ENCODE data around the gene CDH13.

The CDH13 gene

GRCh38 chr16:83070416-83071209, 443.8 kb downstream of the CDH13 start:
- no peak for DNase-seq

- DNase-seq: no peak
Measured at GRCh38 chr16:83075956-83076355, 449.2 kb downstream of the CDH13 start.

GRCh38 chr16:83083361-83083760, 456.6 kb downstream of the CDH13 start:
- DNase-seq: no peak

GRCh38 chr16:83085660-83086059, 458.9 kb downstream of the CDH13 start:
- no peak for DNase-seq

GRCh38 chr16:83095941-83096692, 469.3 kb downstream of the CDH13 start:
- DNase-seq: no peak

GRCh38 chr16:83098536-83098935, 471.8 kb downstream of the CDH13 start:
- no peak for DNase-seq

GRCh38 chr16:83100679-83101078, 473.9 kb downstream of the CDH13 start:
- no peak for DNase-seq

GRCh38 chr16:83102336-83102735, 475.6 kb downstream of the CDH13 start:
- no peak for DNase-seq

- no peak for DNase-seq
Measured at GRCh38 chr16:83105279-83106077, 478.7 kb downstream of the CDH13 start.

GRCh38 chr16:83109490-83110125, 482.8 kb downstream of the CDH13 start:
- no peak for DNase-seq

- no peak for DNase-seq
Measured at GRCh38 chr16:83110269-83110668, 483.5 kb downstream of the CDH13 start.

- no peak for DNase-seq
Measured at GRCh38 chr16:83113317-83113716, 486.5 kb downstream of the CDH13 start.

GRCh38 chr16:83113811-83114210, 487.0 kb downstream of the CDH13 start:
- no peak for DNase-seq

GRCh38 chr16:83115491-83116232, 488.9 kb downstream of the CDH13 start:
- no peak for DNase-seq

GRCh38 chr16:83116274-83116892, 489.6 kb downstream of the CDH13 start:
- no peak for DNase-seq

GRCh38 chr16:83117810-83118209, 491.0 kb downstream of the CDH13 start:
- no peak for DNase-seq

GRCh38 chr16:83118365-83118764, 491.6 kb downstream of the CDH13 start:
- no peak for DNase-seq

GRCh38 chr16:83125999-83126568, 499.3 kb downstream of the CDH13 start:
- DNase-seq: no peak

GRCh38 chr16:83128041-83128440, 501.3 kb downstream of the CDH13 start:
- DNase-seq: no peak

- no peak for DNase-seq
Measured at GRCh38 chr16:83130039-83130438, 503.3 kb downstream of the CDH13 start.

GRCh38 chr16:83134638-83135037, 507.9 kb downstream of the CDH13 start:
- no peak for DNase-seq
